ENCODE data around the gene DDTL.
"Not testable (repeated sequence)": the region's sequence is repeated elsewhere in the genome, so short reads cannot be mapped to it uniquely, and the experiment has no call there.

DDTL gene

DNA sequence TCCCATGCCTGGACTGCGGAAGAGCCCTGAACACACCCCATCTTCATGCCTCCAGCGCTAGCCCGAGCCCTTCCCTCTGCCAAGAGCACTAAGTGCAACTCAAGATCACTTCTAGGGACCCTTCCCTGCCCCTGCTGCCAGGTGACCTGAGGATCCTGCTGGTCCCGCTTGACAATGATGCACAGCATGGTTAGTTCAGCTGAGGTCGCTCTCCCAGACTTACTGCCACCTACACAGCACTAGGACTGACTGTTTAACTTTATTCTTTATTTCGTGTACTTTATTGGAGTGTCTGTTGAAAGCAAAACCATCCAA lies 11.7 kb upstream of the DDTL start:
- H3K27me3 ChIP-seq (ENCODE audit: insufficient read depth, poor library complexity, severe bottlenecking); H3K4me1 ChIP-seq (ENCODE audit: insufficient read depth, poor library complexity, severe bottlenecking); H3K36me3 ChIP-seq (ENCODE audit: low read depth); DNase-seq (ENCODE audit: low spot score); H3K27ac ChIP-seq (ENCODE audit: poor library complexity, severe bottlenecking); H3K9me3 ChIP-seq (ENCODE audit: severe bottlenecking); H3K4me3 ChIP-seq (ENCODE audit: severe bottlenecking); ATAC-seq (ENCODE audit: low read depth): not testable (repeated sequence)

DNA sequence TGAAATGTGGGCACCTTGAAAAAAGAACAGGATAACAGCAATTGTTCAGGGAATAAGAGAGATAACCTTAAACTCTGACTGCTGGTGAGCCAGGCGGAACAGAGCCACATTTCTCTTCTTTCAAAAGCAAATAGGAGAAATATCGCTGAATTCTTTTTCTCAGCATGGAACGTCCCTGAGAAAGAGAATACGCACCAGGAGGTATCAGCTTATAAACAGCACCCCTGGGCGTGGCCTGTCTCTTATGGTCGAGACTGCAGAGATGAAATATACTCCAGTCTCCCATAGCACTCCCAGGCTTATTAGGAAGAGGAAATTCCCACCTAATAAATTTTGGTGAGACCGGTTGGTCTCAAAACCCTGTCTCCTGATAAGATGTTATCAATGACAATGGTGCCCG lies 10.8 kb upstream of the DDTL start:
- not testable (repeated sequence) for H3K36me3 ChIP-seq (ENCODE audit: low read depth); H3K27ac ChIP-seq (ENCODE audit: poor library complexity, severe bottlenecking); H3K27me3 ChIP-seq (ENCODE audit: insufficient read depth, poor library complexity, severe bottlenecking); H3K4me1 ChIP-seq (ENCODE audit: insufficient read depth, poor library complexity, severe bottlenecking); ATAC-seq (ENCODE audit: low read depth); H3K4me3 ChIP-seq (ENCODE audit: severe bottlenecking); H3K9me3 ChIP-seq (ENCODE audit: severe bottlenecking); DNase-seq (ENCODE audit: low spot score)

DNA sequence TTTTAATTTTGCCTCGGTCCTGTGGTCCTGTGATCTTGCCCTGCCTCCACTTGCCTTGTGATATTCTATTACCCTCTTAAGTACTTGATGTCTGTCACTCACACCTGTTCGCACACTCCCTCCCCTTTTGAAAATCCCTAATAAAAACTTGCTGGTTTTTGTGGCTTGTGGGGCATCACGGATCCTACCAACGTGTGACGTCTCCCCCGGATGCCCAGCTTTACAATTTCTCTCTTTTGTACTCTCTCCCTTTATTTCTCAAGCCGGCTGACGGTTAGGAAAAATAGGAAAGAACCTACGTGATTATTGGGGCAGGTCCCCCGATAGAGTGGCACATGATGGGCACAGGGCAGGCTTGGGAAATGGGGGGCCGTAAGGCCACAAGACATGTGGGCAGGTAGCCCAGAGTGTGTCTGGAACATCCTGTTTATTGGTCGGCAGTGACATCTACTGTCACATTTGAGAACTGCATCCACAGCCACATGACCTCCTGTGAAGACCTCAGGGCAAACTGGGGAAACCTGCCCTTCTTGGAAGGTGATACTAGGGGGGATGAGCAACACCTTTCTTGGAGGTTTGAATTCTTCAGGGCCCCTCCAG lies 10.3 kb upstream of the DDTL start:
- not testable (repeated sequence) for H3K9me3 ChIP-seq (ENCODE audit: severe bottlenecking); H3K36me3 ChIP-seq (ENCODE audit: low read depth); H3K4me3 ChIP-seq (ENCODE audit: severe bottlenecking); ATAC-seq (ENCODE audit: low read depth); DNase-seq (ENCODE audit: low spot score); H3K4me1 ChIP-seq (ENCODE audit: insufficient read depth, poor library complexity, severe bottlenecking); H3K27me3 ChIP-seq (ENCODE audit: insufficient read depth, poor library complexity, severe bottlenecking); H3K27ac ChIP-seq (ENCODE audit: poor library complexity, severe bottlenecking)

DNA sequence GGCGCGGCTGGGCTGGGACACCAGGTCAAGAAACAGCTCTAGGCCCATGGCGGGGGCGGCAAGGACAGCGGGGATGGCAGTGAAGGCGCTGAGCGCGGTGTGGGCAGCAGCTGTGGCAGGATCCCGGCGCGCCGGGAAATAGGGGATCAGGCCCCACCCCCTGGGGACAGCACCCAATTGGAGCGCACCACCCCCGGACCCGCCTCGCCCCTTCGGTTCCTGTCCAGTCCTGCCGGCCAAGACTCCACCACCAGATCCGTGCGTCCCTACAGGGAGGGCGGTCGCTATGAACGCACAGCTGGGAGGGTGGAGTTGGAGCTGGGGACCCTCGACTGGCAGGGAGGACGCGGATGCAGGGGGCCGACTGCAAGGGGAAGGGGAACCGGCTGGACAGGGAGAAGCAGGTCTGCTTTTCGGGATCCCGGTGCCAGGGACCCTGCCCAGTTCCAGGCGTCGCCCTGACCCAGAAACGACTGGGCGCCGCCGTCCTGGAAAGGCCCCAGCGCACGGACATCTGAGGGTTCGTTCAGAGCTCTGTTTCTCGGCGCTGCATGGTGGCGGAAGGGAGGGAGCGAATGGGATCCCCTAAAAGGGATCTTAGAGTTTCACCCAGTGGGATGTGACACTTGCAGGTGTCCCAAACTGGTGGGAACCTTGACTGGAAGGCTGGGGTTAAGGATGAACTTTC lies 5.5 kb upstream of the DDTL start, which contains the start of gene GSTT2B:
GSTT2B (minus strand) TSS at position 112 of the 688 bp plus-strand sequence; CDS start at position 48, 64 bp downstream.
- DNase-seq (ENCODE audit: low spot score); H3K9me3 ChIP-seq (ENCODE audit: severe bottlenecking); H3K4me1 ChIP-seq (ENCODE audit: insufficient read depth, poor library complexity, severe bottlenecking); H3K4me3 ChIP-seq (ENCODE audit: severe bottlenecking); H3K36me3 ChIP-seq (ENCODE audit: low read depth); H3K27me3 ChIP-seq (ENCODE audit: insufficient read depth, poor library complexity, severe bottlenecking); H3K27ac ChIP-seq (ENCODE audit: poor library complexity, severe bottlenecking): not testable (repeated sequence)
- peak; percentile 92 for ATAC-seq (ENCODE audit: low read depth)

DNA sequence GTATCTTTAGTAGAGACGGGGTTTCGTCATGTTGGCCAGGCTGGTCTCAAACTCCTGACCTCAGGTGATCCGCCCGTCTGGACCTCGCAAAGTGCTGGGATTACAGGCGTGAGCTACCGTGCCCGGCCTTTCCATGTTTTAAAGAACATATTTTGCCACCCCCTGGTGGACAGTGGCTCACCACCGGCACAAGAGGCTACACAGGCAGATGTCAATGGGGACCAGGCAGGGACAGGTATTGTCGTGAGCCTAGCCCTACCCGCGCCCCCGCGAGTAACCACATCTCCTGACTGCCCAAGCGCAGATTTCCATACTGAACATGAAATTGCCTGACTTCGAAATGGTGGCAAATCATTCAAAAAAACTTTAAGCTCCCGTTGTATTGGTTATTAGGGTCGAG lies 594 bp upstream of the DDTL start:
- ATAC-seq (ENCODE audit: low read depth): peak; percentile 51; the same call in 2 of the 3 replicates
- DNase-seq (ENCODE audit: low spot score); H3K9me3 ChIP-seq (ENCODE audit: severe bottlenecking); H3K4me1 ChIP-seq (ENCODE audit: insufficient read depth, poor library complexity, severe bottlenecking); H3K4me3 ChIP-seq (ENCODE audit: severe bottlenecking); H3K27ac ChIP-seq (ENCODE audit: poor library complexity, severe bottlenecking); H3K27me3 ChIP-seq (ENCODE audit: insufficient read depth, poor library complexity, severe bottlenecking): not testable (repeated sequence)
- peaks cover 17% of the 10 kb centered on the region for H3K36me3 ChIP-seq (ENCODE audit: low read depth)

DNA sequence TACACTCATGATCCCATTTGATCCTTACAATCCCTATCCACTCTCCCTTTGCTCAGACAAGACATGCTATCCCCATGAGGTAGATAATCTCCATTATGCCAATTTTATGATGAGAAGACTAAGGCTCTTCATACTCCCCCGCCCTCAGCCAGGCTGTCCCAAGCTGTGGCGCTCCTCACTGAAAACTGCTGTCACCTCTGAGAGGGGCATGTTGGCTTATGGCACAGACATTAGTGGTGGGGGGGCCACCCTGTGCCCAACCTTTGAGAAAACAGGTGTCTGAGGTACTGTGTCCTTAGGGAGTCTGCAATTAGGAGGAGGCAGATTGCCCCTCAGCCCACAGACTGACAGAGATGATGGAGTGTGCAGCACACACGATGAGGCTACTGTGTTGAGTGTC lies 2.4 kb downstream of the DDTL start:
- no peak for DNase-seq (ENCODE audit: low spot score)
- Histone ChIP-seq H3K27me3 (ENCODE audit: insufficient read depth, poor library complexity, severe bottlenecking) (no peaks in the 10 kb centered on the region), H3K4me3 (ENCODE audit: severe bottlenecking) (no peak overlapping the region), H3K27ac (ENCODE audit: poor library complexity, severe bottlenecking) (no peak overlapping the region), H3K36me3 (ENCODE audit: low read depth) (peaks cover 27% of the 10 kb centered on the region), H3K4me1 (ENCODE audit: insufficient read depth, poor library complexity, severe bottlenecking) (no peaks in the 10 kb centered on the region), H3K9me3 (ENCODE audit: severe bottlenecking) (no peaks in the 10 kb centered on the region)
- TF ChIP-seq, protein P1, sequence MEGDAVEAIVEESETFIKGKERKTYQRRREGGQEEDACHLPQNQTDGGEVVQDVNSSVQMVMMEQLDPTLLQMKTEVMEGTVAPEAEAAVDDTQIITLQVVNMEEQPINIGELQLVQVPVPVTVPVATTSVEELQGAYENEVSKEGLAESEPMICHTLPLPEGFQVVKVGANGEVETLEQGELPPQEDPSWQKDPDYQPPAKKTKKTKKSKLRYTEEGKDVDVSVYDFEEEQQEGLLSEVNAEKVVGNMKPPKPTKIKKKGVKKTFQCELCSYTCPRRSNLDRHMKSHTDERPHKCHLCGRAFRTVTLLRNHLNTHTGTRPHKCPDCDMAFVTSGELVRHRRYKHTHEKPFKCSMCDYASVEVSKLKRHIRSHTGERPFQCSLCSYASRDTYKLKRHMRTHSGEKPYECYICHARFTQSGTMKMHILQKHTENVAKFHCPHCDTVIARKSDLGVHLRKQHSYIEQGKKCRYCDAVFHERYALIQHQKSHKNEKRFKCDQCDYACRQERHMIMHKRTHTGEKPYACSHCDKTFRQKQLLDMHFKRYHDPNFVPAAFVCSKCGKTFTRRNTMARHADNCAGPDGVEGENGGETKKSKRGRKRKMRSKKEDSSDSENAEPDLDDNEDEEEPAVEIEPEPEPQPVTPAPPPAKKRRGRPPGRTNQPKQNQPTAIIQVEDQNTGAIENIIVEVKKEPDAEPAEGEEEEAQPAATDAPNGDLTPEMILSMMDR (IDR thresholded peaks at IDR 0.05; ENCODE audit: poor library complexity, severe bottlenecking): no peak
- no peak for ATAC-seq (ENCODE audit: low read depth)

DNA sequence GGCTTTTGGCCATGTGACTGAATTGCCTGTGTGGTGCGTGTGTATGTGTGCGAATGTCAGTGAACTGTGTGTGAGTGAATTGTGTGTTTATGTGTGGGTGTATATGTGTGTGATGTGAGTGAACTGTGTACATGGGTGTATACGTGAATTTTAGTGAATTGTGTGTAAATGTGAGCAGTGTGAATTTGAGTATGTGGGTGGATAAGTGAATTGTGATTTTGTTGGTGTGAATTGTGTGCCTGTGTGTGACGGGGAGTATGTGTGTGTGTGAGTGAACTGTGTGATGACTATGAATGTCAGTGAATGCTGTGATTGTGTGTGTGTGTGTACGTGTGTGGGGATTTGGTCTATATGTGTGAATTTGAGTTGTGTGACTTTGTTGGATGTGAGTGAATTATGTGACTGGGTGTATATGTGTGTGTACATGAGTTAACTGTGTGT lies 3.5 kb downstream of the DDTL start:
- DNase-seq (ENCODE audit: low spot score) (no peak), ATAC-seq (ENCODE audit: low read depth) (no peak)
- H3K4me3 ChIP-seq (ENCODE audit: severe bottlenecking): no peak overlapping the region
- TF ChIP-seq, protein P1 (IDR thresholded peaks at IDR 0.05; ENCODE audit: poor library complexity, severe bottlenecking): no peak
- H3K36me3 ChIP-seq (ENCODE audit: low read depth): peaks cover 27% of the 10 kb centered on the region
- no peak overlapping the region for H3K27ac ChIP-seq (ENCODE audit: poor library complexity, severe bottlenecking)
- H3K4me1 ChIP-seq (ENCODE audit: insufficient read depth, poor library complexity, severe bottlenecking): no peaks in the 10 kb centered on the region
- H3K27me3 ChIP-seq (ENCODE audit: insufficient read depth, poor library complexity, severe bottlenecking): no peaks in the 10 kb centered on the region
- H3K9me3 ChIP-seq (ENCODE audit: severe bottlenecking): no peaks in the 10 kb centered on the region

Measured in RWPE2 (cell line).